Effector CD4-positive, alpha-beta T cell (primary cell): ENCODE data around the gene HOXA9.
A peak's percentile ranks its signal among the peaks of the same experiment; 100 is the strongest.

ENCODE experiments used
- DNase-seq: peaks from one replicate; pipeline ENCODE4 v3.0.0-alpha.2; 2020

The HOXA9 gene

DNA sequence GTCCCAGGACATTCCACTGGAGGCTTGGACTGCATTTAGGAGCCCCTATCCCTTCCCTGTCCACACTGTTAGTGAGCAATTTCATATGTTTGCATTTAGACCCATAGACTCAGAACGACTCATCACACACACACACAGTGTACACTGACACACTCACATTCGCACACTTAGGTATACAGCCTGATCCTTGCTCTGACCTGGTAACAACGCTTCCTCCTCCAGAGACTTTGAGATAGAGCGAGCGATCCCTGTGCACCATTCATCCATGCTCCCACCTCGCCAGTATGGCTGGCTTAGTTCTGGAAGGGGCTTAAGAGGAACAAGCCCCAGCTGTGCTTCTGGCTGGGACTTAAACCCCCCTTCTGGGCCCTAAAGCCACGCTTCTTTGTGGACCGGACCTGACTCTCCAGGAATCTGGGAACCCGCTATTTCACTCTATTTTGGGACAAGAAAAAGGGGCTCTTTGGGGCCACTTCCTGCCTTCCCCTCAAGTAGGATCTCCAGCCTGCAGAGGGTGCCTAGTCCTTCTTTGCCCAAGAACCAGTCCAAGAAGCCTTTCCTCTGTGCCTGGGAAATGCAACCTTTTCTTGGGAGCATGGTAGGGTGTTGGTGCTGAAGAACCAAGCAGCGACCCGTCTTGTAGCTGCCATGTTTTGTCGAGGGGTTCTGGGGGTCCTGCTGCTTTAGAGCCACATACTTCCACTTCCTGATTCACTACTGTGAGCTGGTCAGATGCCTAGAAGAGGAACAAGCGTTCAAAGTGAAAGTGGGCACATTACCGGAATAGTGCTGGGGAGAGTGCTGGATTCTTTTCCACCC lies 35.6 kb upstream of the HOXA9 start:
- no peak for DNase-seq

DNA sequence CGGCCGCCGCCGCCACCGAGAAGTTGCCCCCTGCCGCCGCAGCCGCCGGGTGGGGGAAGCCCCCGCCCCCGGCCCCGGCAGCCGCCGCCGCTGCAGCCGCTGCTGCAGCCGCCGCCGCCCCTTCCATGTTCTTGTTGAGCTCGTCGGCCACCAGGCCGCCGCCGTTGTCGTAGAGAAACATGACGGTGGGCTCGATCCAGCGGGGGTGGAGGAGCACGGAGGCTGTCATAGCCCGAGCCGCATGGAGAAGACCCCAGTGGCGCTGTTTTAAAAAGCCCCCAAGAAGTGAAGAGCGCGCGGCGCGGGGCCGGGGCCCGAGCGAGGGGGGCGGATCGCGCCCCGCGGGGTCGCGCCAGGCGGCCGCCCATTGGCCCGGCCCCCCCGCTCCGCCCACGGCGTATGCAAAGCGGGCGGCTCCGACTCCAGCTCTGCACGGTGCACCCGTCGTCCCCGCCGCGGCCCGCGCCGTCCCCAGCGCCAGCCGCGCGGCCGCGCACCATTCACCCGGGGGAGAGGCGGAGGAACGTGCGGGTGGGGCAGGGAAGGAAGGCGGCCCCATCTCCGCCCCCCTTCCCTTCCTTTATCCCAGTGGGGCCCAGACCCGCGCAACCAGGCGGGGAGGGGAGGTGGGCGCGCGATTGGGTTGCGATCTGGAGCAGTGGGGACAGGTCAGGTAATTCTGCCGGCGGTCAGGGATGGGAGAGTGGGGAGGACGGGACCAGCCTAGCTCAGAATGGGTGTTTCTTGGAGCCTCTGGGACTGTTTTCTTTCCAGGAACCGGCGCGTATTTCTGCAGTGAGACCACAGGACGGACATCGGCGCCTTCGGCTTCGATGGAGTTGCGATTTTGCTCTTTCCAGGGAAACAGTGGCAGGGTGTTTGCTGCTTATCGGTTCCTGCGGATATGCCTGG lies 34.8 kb upstream of the HOXA9 start, which contains the start of gene HOXA13:
Gene HOXA13, minus strand, starts transcription at position 243 of the 912 bp plus-strand sequence. Its CDS starts 14 bp downstream, at position 229.
- DNase-seq, result no peak

DNA sequence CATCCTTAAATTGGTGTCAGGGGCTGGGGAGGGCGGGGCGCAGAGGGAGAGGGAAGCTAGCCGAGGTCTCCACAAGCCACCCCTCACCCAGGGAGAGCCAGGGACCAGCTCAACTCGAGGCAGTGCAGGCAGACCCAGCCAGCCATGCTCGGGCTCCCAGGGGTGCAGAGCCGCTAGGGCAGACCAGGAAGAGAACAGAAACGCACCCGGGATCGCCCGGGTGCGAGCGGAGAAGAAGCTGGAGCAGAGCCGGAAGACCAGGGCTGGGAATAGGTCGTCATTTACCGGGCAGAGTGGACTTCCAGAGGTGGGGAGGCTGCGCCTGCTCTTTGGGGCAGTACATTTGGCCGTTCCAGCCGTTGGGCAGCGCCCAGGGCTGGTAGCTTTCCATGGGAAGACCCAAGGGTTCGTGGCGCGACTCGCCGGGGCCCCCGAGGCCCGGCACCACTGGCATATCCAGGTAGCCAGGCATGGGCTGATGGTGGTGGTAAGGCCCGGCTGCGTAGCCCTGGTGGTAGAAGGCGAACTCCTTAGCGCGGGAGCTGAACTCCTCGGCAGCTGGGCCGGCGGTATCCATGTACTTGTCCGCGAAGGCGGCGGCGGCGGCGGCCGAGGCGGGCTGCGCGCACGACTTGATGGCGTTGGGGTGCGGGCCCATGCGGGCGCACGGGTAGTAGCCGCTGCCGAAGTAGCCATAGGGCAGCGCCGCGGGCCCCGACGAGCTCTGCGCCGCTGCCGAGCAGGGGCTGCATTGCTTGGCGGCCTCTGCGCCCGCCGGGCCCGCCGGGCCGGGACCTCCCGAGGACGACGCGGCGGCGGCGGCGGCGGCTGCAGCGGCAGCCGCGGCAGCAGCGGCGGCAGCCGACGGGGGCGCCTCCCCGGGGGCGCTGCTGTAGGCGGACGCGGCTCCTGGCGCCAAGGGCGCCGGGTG lies 33.8 kb upstream of the HOXA9 start:
- DNase-seq, result no peak

DNA sequence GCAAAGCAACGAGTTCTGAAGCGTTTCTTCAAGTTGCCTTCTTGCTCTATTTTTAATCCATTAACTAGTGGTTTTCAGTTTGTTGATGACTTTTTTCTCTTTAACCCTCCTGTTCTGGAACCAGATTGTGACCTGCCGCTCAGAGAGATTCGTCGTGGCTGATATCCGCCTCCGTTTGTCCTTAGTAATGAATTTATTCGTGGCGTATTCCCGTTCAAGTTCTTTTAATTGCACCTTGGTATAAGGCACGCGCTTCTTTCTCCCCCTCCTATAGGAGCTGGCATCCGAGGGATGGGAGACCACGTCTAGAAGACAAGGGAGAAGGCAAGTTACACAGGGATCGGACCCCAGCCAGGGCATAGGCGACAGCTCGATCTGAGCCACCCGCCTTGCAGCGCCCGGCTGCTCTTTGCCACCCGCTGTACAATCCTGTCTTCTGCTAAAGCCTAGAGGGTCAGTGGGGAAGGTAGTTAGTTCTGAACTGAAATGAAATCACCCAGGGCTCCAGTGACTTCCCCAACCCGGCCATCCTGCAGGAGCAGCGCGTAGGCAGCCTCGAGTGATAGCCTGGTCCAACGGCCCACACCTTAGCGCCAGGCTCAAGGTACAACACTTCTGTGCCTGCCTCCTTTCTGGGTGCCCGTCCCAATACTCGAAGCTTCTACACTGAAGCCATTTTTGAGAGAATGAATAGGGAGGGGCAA lies 33.0 kb upstream of the HOXA9 start:
- DNase-seq, result no peak

DNA sequence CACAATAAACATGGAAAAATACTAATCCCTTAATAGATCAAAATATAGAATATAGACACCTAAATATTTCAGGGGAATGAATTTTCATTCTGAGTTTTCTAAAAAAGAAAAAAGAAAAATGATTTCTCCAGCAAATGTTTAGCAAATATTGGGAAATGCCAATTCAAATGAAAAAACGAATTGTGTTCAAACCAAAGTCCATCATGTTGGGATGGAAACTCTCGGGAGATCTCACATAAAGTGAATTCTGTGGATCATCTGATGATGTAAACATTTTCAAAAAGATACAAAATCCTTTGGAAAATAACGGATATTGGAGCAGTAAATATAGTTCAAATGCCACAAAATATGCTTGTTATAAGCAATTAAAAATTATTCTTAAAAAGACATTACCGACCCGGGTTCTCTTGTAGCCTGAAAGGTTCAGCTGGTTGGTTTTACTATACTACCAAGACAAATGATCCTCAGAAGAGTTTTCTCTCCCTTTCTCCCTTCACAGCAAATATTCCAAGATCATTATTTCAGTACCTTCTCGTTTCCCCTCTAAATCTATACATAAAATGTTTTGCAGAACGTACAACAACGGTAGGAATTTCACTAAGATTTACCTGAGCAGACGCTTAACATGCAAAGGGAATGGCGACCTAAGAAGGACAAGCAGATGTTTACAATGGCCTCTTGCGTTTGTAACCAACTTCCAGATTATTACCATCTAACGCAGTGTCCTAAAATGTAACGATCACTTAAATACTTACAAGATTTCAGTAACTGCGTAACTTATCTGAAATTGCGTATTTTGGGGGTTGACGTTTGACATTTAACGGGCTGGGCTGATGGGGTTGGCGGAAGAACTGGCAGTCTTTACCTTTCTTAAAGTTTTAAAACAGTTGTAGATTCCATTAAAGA lies 32.1 kb upstream of the HOXA9 start:
- DNase-seq, result no peak

DNA sequence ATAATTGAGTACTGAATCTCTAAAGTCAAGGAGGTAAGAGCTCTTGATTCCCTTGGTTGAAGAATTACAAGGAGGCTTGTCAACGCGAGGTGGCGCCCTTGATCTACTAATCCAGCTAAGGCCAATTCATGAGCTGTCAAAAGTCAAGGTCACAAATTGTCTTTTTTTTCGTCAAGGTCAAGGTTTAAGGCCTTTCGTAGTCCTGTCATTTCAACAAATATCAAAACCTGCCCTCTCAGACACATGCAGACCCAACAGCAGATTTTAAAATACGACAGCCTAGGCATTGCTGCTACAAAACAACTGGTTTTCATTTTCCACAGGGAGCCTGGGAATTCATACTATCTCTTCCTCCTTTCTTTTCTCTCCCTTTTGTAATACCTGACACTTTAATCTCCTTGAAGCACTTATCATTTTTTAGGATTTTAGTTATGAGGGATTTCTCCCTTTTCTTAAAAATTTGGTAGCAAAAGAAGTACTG lies 31.0 kb upstream of the HOXA9 start:
- peak; percentile 85 for DNase-seq

DNA sequence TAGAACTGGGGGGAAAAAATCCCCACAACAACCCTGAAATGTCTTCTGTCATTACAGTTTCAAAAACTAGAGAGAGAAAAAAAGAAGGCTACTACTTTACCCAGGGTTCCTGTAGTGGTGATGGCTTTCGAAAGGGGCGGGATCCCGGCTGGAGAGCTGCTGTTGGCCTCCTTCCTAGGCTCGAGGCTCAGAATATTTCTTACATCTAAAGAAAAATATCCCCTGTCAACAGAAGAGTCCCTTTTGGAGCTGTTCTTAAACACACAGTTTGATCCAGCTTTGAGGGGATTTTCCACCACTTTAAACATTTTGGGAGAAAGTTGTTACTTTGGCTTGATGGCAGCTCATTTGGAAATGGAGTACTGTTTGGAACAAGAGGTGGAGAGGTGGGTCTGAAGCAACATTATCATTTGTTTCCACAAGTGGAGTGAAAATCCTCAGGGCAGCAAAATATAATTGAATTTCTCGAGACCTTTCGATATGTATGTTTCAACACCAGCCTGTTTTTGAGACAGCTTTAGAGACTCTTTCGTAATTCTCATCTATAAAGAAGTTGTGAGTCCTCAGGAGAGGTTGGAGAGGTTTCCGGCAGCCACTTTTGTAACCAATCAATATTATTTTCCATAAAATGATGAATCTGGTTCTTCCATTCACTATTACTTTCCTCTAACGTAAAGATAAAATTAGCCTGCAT lies 29.5 kb upstream of the HOXA9 start:
- no peak for DNase-seq

DNA sequence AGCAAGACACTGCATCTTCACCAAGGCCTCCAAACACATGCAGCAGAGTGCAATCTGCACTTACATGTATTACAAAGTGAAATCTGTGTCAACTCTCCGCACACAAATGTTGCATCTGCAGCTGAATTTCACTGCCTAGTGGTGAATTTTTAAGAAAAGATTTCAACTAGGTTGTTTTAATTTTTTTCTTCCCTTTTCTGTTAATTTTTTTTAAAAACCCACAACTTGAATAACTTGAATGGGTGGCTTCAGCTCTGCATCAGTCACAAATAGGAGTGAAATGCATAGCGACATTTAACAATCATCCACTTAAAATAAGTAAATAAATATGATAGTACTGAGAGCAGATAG lies 28.6 kb upstream of the HOXA9 start:
- DNase-seq, result no peak

DNA sequence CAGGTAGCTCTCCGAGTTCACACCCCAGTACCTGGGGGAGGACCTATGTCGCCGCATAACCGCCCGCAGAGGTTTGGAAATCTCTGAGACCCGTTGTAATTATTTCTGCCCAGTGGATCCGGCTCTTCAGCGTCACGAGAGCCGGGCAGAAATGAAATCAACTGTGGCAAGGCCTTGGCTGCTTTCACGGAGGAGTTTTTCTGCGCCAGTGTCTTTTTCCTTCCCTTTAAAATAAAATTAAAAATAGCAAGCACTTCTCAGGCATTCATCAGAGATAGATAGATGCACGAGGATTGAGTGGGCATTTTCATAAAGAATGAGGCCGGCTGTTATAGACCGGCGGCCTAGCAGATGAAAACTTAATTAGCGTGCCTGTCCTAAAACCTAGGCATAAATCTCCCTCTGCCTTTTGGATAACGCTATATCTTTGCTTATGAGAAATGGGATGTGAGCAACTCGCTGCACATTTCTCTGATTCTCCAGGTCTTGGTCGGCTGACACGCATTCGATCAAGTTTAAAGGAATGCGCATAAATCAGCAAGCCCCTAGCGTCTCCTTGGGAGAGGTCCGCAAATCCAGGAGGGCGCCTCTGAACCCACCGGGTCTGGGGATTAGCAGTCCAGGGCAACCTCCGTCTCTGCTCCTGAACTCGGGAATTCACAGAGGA lies 28.1 kb upstream of the HOXA9 start:
- DNase-seq, result no peak

DNA sequence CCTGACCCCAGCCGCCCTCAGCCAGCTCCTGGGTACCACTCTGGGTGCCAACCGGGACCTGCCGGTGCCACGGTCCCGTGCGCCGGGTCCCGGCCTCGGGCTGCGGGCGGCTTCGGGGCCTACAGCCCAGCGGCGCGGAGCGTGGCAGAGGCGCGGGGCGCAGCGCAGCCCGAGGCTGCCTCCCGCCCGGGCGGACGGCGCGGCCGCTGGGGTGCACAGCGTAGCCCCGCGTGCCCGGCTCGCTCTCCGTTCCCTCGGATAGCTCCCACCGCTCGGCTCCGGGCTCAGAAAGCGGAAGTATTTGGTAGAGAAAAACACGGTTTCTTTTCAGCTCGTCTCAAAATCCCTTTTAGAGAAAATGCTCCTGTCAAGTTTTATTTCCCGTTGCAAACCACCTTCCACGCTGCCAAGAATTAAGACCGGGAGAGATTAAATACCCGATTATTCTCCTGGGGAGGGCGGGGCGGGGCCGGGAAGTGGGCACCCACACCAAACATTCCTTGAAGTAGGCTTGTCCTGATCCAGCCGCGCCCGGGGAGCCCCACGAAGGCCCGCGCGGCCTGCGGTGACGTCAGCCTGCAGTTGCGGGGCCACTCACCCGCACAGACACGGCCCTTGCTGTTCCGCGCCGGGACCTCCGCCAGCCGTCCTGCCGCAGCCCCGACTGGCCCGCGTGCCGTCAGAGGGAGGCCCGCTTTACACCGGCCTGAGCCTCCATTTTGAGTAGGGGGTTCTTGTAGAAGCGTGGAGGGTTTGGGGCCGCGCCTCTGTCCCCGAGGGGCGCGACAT lies 27.4 kb upstream of the HOXA9 start:
- no peak for DNase-seq

DNA sequence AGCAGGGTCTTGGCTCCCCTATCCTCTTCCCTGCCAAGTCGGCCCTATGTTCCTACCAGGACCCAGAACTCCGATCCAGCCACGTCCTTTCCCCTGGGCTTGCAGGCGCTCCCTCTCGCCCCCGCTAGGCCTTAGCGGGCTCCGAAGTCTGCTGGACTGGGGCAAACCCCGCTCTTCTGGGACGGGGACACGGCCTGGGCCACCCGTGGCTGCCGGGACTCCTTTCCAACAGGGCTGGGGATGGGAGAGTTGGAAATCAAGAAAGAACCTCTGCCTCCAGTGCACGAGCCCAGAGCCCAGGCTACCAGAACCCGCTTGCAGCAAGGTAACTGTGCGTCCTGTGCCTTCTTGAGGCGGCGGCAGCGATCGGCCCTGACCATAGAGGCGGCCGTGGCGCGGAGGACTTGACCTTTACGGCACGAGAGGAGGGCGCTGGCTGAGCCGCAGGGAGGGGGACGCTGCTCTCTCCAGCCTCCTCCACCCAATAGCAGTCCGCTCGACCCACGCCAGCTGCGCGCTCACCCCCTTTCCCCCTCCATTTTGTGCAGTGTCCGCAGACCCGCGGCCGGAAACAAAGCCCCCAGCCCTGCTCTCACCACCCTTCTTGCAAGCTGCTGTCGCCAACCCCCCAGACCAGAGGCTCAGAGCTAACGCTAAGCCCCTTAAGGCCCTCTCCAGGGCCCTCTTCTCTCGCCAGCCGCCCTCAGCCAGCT lies 26.7 kb upstream of the HOXA9 start:
- no peak for DNase-seq

DNA sequence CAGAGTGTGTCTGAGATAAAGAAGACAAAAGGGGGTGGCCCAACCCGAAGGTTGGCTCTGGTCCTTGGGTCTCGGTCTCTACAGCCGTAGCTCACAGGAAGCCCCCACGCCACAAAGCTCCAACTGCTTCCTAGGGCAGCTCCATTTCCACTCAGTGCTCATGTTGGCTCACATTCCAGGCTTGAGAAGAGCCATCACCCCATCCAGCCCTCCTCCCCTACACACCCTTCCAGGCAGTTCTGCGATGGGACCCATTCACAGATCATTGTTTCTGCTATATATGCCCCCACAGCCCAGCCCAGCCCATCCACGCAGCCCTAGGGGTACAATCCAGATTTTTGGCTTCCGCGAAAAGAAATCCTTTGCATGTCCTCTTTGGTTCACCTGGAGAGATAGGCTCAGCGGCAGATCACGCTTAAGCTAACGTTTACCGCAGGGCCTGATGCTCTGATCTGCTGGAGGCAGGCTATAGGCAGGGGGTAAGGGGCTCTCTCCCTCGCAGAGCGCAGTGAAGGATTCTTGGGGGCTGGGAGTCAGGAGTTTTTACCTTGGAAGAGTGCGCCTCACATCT lies 25.9 kb upstream of the HOXA9 start:
- DNase-seq, result no peak

DNA sequence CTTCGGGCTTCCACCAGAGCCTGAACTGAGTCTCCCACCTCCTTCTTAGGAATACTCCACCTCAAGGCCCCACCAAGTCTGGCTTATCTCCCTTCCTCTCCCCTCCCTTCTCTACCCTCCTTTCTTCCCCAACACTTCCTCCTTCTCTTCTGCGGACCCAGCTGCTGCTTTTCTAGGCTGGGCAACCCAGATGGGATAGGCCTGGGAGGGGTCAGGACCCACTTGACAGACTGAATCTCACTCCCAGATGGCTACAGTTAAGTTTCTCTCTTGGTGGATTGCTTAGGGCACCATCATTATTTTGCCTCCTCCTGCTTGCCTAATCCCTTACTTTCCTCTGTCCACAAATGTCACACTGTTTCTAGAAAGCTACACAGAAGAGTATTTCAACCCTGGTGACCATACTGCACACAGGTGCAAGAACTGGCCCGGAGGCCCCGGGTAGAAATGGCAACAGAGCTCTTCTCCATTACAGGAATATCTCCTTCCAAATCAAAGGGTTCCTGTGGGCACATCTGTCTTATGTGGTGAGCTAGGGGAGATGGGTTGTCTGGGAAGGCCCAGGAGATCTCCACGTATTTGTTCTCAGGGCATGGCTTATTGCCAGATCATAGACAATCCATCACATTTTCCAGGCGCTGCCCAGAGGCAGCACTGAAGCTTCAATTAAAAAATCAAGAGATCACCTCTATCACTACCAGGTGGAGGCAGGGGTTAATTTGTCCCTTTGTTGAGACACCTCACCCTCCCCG lies 24.8 kb upstream of the HOXA9 start:
- no peak for DNase-seq

DNA sequence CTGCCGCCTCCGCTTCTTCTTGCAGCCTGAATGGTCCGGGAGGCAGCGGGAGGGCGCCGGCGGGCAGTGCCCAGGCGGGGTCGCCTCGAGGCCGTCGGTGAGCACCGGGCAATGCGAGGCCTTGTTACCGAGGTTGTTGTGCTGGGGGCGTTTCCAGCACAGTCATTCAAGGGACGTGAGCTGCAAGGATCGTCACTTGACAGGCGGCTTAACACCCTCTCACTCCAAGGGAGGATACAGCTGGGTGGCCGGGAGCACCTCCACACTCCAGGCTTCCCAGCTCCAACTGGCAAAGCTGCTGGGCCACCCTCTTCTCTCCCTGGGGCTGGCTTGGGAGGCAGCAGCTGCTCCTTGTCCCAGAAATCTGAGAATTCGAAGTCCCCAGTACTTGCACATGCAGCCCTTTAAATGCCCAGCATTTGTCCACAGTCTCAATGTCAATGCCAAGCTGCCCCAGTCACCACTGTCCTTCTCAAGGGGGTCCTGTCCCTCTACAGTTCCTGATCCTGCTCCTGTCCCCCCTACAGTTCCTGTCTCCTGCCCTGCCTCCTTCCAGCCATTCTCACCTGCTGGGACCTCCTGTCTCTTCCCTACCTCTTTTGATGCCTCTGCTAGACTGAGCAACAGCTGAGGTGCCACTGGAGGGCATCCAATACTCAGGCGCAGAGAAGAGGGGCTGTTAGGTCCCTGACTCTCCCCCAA lies 24.1 kb upstream of the HOXA9 start:
- no peak for DNase-seq

DNA sequence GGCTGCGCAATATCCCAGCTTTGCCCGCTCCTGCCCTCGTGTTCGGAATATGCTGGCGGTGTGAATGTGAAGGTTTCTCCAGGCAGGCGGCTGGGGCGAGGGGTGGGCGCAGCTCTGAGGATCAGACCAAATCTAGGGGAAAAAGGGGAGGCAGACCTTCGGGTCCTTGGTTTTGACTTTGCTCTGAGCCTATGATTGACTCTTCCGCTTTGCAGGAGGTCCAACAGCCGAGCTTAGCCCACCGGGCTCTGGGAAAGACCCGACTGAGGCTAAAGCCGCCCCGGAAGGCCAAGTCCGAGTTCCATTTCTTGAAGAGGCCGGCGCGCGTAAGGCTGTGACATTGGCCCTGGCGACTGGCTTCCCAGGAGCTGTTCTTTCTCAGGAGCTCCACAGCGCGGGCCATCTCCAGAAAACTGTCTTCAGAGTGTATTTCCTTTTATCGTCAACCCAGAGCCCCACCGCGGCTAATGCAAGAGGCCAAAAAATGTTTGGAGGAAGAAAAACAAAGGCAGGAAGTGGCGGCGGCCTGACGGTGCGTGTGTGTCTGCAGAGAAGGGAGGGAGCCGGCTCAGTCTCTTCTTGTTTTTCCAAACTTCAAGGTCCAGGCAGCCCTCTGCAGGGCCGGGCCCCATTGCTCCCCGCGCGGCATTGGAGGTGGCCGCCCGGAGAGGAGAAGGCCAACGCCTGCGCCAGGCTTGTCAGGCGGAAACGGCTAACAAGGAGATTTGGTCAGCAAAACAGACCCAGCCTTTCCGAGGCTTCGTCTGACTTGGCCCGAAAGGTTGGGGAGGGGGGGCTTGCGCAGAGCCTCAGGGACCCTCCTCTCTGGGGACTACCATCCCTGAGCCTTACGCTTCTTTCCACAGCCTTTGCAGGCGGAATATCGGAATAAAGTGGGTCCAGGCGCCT lies 23.3 kb upstream of the HOXA9 start:
- DNase-seq, result no peak
